ENCODE results near the gene KIF3A.

Gene KIF3A

DNA sequence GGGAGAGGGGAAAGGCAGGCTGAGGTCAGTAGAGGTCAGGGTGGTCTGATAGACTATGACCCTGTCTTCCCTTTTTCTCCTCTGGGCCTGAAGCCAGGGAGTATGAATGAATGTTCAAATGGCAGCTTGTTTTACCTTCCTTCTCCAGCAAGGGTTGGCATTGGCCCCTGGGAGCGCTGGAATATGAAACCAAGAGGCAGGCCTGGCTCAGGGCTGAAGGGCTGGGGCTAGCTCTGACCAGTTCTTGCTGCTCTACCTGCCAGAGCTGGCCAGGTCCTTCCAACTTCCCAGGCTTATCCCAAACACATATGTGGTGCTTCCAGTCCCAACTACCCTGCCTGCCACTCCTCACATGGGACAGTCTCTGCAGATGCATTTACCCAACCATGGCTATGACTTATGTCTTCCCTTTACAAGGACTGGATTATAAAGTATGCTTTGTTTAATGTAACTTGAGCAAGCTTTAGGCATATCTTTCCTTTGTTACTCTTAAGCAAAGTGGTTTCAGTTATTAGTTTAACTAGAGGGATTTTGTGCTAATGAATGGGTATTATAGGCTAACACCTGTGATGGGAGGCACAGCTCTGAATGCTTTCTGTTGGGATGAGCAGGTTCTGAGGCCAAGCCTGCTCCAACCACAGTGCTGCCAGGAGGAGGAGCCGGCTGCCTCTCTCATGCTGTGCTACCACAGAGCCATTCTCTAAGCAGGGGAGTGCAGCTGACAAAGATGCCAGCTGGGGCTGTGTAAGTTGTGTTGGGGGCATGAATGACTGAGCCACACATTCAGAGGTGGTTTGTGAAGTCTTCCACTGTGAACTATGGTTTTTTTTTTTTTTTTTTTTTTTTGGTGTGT is 16.0 kb upstream of the KIF3A start:
- no peak for DNase-seq

- no peak for DNase-seq
Observed at GRCh38 chr5:132752581-132753125, 15.3 kb upstream of the KIF3A start.

GRCh38 chr5:132751971-132752580 is 14.7 kb upstream of the KIF3A start:
- DNase-seq = no peak

GRCh38 chr5:132751444-132751843 is 14.1 kb upstream of the KIF3A start:
- DNase-seq = peak; percentile 29

DNA sequence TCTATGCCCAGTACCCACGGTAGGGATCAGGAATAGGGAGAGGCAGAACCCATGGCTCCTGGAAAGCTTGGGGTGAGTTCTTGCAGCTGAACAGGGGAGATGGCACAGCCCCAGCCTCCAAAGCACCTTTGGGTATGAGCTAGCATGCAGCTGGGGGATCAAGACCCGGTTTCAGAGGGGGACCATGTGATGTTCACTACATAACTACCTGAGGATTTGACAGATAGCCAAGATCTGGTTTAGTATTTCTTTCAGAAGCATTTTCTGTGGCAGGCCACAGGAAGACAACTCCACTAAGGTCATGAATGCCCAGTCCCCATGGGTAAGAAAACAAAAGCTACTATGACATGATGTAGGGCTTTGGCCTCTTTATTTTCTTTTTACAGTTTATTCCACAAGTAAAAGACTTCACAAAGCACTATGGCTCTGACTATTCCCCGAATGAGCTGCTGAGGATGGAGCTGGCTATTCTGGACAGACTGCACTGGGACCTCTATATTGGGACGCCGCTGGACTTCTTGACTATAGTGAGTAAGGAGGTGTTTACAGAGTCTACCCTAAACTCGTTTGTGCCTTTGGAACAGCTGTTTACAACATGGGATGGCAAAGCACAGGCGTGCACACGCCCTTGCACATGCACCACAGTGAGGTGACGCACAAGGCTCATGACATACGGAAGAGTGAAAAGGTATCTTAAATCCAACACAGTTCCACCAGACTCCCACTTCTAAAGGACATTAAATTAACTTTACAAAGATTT is 13.3 kb upstream of the KIF3A start:
- no peak for DNase-seq

- DNase-seq = no peak
Observed at GRCh38 chr5:132749506-132749905, 12.2 kb upstream of the KIF3A start.

DNA sequence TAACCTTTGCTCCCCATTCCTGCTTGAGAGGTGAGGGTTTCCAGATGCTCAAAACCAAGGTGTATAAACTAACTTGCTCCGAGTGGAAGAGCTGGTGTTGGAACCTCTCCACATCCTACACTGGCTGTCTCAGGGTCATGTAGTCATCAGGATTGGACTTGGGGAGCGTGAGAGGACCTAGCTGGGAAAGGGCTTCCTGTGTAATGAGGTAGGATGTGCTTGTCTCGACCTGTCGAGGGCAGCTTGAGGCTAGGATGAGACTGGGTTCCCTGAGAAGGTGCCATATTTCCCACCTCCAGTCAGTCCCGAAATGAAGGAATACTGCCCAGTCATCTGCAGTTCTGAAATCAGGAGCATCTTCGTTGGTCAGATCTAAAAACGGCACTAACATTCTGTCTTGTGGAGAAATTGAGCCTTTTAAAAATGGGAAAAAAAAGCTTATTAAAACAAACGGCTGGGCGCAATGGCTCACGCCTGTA is 11.2 kb upstream of the KIF3A start:
- DNase-seq = no peak

GRCh38 chr5:132747616-132748440 is 10.5 kb upstream of the KIF3A start:
- peak; percentile 63 for DNase-seq

GRCh38 chr5:132746954-132747615 is 9.7 kb upstream of the KIF3A start, which contains the start of gene CCNI2:
Gene CCNI2, plus strand, starts transcription at chr5:132747426. Its CDS starts 70 bp downstream, at chr5:132747496.
- DNase-seq = peak; percentile 74

DNA sequence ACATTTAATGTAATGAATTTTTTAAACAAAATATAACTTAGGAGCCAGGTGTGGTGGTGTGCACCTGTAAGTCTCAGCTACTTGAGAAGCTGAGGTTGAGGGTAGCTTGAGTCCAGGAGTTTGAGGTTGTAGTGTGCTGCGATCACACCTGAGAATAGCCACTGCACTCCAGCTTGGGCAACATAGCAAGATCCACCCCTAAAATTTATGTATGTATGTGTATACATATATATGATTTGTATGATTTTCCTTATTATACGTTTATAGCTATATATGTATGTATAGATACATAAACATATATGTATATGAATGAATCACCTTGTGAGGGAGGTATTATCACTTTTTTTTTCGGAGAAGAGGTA is 9.2 kb upstream of the KIF3A start:
- DNase-seq = no peak

DNA sequence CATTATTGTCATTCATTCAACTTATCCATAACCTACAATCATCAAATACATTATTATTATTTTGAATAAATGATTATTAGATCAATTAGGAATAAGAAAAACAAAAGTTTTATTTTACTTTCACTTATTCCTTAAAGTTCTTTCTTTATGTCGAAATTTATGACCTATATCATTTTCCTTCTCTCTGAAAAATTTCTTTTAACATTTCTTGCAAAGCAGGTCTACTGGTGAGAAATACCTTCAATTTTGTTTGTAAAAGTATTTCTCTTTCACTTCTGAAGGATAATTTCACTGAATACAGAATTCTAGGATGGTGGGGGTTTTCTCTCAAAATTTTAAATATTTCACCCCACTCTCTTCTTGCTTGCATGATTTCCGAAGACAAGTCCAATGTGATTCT is 7.3 kb upstream of the KIF3A start:
- DNase-seq = no peak

GRCh38 chr5:132742626-132743025 is 5.3 kb upstream of the KIF3A start:
- DNase-seq = no peak

DNA sequence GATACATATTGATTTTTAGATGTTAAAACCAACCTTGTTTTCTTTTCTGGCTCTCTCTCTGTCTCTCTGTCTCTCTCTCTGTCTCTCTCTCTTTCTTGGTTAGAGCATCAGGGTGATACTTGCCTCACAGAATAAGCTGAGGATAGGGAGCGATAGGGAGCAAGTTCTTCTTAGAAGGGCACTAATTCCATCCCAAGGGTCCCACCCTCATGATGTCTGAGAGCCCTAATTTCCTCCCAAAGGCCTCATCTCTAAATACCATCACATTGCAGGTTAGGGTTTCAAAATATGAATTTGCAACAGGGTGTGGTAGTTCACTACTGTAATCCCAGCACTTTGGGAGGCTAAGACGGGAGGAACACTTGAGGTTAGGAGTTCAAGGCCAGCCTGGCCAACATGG is 4.8 kb upstream of the KIF3A start:
- no peak for DNase-seq

GRCh38 chr5:132739232-132739631 is 1.9 kb upstream of the KIF3A start:
- DNase-seq = no peak

DNA sequence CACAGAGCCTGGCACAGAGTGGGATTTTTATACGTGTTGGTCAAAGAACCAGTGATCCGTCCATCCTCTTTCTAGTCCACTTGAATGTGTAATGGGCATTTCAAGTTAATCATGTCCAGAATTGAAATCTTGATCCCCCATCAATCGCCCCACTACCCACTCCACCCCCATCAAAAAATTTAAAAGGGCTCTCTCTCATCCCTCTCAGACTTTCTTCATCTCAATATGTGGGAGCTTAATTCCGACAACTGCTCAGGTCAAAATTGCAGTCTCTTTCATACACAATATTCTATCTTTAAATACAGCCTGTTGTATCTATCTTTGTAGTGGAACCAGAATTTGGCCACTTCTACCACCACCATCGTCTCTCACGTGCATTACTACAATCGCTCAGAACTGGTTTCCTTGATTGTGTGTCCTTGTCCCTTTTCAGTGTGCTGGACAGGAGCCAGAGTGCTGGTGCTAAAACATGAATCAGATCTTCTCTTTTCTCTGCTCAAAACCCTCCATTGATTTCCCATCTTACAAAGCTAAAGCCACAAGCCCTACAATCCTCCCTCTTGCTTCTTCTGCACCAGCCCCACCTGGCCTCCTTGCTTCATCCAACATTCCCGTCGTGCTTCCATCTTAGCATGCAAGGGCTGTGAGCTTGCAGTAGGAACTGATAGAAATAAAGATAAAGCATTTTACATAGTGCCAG is 786 bp upstream of the KIF3A start:
- no peak for DNase-seq

- DNase-seq = no peak
Observed at GRCh38 chr5:132734687-132735086, 2.7 kb downstream of the KIF3A start.

GRCh38 chr5:132733499-132734148 is 3.7 kb downstream of the KIF3A start:
- DNase-seq = no peak

- DNase-seq = no peak
Observed at GRCh38 chr5:132729896-132730295, 7.5 kb downstream of the KIF3A start.

- no peak for DNase-seq
Observed at GRCh38 chr5:132725745-132726144, 11.6 kb downstream of the KIF3A start.

GRCh38 chr5:132718544-132719312 is 18.6 kb downstream of the KIF3A start:
- no peak for DNase-seq
